ENCODE data around the gene CNGB1.
"Not testable (repeated sequence)": the region's sequence is repeated elsewhere in the genome, so short reads cannot be mapped to it uniquely, and the experiment has no call there.

Gene CNGB1

GRCh38 chr16:57923418-57923817 lies 47.5 kb downstream of the CNGB1 start:
- no peak for DNase-seq

GRCh38 chr16:57920880-57921229 lies 50.1 kb downstream of the CNGB1 start:
- DNase-seq: no peak

GRCh38 chr16:57920215-57920879 lies 50.6 kb downstream of the CNGB1 start:
- no peak for DNase-seq

- no peak for DNase-seq
These were observed 51.9 kb downstream of the CNGB1 start for GRCh38 chr16:57918994-57919393.

GRCh38 chr16:57918444-57918843 lies 52.5 kb downstream of the CNGB1 start:
- DNase-seq: no peak

GRCh38 chr16:57917929-57918328 lies 53.0 kb downstream of the CNGB1 start:
- DNase-seq: not testable (repeated sequence)

GRCh38 chr16:57917489-57917888 lies 53.4 kb downstream of the CNGB1 start:
- not testable (repeated sequence) for DNase-seq

GRCh38 chr16:57916735-57917438 lies 54.0 kb downstream of the CNGB1 start:
- no peak for DNase-seq

- DNase-seq: no peak
These were observed 55.0 kb downstream of the CNGB1 start for GRCh38 chr16:57915811-57916488.

GRCh38 chr16:57915267-57915666 lies 55.7 kb downstream of the CNGB1 start:
- DNase-seq: no peak

- no peak for DNase-seq
These were observed 56.4 kb downstream of the CNGB1 start for GRCh38 chr16:57914244-57915173.

GRCh38 chr16:57912529-57913260 lies 58.2 kb downstream of the CNGB1 start:
- no peak for DNase-seq

- no peak for DNase-seq
These were observed 59.2 kb downstream of the CNGB1 start for GRCh38 chr16:57911743-57912142.

GRCh38 chr16:57910696-57911095 lies 60.2 kb downstream of the CNGB1 start:
- DNase-seq: no peak

- no peak for DNase-seq
These were observed 62.4 kb downstream of the CNGB1 start for GRCh38 chr16:57908409-57908987.

- peak; percentile 23 for DNase-seq
These were observed 64.3 kb downstream of the CNGB1 start for GRCh38 chr16:57906382-57907316.

GRCh38 chr16:57904101-57904500 lies 66.8 kb downstream of the CNGB1 start:
- DNase-seq: no peak

GRCh38 chr16:57903656-57904055 lies 67.3 kb downstream of the CNGB1 start:
- no peak for DNase-seq

GRCh38 chr16:57901480-57902069 lies 69.4 kb downstream of the CNGB1 start:
- no peak for DNase-seq

GRCh38 chr16:57900796-57901479 lies 70.0 kb downstream of the CNGB1 start:
- no peak for DNase-seq

All from CD4-positive, alpha-beta T cell treated with Interleukin-17A for 1 hour (primary cell).